HG03196 (cell line): Measurements from ENCODE around the gene SLC25A52.
"Not testable (repeated sequence)": the region's sequence is repeated elsewhere in the genome, so short reads cannot be mapped to it uniquely, and the experiment has no call there.

Source experiments
- ATAC-seq: cut with Tn5 transposase; IDR thresholded peaks from one replicate; pipeline ENCODE4 v1.9.1; 2021; ENCODE audit not compliant: unreplicated experiment

SLC25A52 gene

DNA sequence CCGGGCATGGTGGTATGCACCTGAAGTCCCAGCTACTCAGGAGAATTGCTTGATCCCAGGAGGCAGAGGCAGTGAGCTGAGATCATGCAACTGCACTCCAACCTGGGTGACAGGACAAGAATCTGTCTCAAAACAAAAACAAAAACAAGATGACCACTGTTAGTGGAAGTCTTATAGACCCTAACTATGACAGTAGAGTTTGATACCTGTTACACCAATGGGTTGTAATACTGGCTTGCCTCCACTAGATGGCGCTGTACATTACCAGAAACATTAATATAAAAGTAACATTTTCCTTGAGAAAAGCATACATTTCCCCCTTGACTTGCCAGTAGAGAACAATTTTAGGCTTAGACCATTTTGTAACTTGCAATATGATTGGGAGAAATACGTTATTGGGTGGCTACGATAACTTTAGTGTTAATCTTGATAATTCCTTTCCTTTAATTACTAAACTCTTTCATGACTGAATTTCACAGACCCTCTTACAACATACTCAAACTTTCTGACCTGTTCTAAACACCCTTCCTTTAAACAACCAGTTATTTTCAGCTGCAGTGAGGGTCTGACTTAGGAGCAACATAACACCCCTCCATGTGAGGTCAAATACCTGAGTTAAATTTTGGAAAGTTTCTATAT lies 19.5 kb downstream of the SLC25A52 start:
- ATAC-seq: no peak

DNA sequence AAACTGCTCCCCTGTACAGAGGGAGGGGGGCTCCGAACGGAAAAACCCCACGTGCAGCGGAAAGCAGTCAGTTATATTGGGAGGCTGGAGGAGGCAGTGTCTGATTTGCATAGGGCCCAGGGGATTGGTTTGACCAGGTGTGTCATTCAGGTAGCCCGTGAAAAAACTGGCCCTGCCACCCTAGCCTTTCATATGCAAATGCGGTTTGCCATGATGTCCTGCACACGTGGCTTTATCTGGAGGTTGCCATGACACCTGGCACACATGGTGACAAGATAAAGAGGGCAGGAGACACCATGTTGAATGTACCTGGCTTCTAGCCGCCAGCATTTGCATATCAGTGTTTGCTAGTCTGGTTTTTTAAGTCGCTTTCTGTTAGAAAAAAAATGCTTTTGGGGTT lies 20.5 kb downstream of the SLC25A52 start:
- no peak for ATAC-seq

DNA sequence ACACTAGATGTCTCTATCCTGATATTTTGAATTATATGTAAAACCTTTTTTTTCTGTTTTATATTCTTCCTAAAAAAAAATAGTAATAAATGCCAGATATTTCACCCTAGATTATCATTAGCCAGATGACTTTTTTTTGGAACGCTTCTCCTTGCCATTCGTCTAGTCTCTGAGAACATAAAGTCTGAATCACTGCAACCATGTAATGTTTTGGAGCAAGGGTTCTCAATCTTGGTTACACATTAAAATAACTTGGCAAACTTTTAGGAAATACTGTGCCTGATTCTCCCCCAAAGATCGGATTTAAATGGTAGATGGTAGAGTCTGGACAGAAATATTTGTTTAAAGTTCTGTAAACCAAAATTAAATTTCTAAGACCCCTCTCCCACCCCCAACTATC lies 21.0 kb downstream of the SLC25A52 start:
- ATAC-seq: no peak

DNA sequence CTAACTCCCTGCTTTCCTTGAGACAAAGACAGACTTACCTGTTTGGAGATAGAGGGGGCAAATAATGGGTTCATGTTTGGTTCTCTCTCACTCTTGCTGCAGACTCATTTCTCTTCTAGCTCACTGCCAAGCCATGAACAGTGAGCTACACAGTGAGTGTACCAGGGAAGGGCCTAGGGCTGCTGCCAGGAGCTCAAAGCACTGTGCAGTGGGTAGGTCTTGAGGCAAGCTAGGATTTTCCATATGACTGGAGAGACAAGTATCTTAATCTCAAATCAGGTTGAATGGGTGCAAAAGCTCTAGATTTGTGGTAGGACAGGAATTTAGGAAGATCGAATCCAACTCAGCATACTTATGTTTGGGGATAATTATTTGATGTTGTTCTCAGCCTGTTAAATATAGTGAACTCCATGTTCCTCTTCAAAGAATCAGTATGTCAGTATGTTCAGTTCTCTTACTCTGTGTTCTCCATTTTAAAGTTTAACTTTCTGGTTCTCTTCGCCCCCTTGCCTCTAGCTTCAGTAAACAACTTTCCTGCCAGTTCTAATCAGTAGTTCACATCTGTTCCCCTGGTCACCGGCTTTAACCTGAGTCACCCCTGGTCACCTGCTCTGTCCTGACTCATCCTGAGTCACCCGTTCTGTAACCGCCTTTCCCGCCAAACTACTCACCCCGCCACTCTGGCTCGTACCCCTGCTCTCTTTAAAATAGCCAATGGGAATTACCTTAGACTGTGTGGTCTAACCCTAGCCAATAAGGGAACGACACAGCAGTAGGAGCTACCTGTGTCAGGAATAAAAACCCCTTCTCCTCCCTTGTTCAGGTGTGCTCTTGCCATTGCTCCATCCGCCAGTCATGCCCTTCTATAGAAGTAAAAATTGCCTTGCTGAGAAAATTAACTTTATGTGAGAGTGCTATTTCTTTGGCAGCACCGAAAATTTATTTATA lies 21.9 kb downstream of the SLC25A52 start:
- ATAC-seq: no peak

DNA sequence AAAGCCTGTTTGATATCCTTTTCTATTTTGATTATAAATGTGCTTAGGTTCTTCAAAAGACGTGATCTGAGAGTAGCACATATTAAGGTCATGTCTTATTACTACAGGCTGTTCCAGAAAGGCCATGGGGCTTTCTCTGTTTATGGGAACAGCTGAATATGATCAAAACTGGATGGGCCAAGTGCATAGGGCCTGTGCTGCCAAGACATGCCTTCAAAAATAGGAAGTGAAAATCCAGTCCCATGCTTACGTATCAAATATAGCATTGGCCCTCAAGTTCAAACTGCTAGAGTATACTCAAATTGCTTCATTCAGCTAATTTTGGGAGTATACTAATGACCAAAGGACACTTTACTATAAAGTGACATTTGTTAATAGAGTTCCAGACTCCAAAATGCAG lies 24.1 kb downstream of the SLC25A52 start:
- ATAC-seq: peak; percentile 53

DNA sequence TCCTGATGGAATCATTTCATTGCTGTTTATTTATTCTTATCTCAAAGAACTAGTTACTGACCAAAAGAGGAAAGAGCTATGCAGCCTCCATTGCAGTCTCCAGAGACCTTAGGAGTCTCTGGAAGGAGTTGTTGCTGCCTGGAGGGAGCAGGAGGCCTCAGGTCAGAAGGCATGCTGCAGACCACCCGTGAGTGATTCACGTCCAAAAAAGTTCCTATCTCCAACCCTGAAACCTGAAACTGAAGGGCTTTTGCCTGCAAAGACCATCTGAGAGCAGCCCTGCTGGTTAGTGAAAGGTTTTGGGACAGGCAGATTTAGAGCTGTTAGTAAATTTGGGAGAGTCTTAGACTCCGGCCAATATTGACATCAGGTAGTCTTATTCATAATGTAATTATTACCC lies 29.1 kb downstream of the SLC25A52 start:
- no peak for ATAC-seq

DNA sequence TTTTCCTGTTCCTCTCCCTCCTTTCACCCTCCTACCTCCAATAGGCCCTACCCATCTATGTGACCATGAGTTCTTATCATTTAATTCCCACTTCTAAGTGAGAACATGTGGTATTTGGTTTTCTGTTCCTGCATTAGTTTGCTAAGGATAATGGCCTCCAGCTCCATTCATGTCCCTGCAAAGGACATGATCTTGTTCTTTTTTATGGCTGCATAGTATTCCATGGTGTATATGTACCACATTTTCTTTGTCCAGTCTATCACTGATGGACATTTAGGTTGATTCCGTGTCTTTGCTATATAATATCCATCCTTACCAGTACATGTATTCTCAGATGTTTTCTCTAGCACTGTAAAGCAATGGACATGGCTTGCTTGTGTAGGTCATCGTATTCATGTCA lies 31.5 kb downstream of the SLC25A52 start:
- ATAC-seq: not testable (repeated sequence)

DNA sequence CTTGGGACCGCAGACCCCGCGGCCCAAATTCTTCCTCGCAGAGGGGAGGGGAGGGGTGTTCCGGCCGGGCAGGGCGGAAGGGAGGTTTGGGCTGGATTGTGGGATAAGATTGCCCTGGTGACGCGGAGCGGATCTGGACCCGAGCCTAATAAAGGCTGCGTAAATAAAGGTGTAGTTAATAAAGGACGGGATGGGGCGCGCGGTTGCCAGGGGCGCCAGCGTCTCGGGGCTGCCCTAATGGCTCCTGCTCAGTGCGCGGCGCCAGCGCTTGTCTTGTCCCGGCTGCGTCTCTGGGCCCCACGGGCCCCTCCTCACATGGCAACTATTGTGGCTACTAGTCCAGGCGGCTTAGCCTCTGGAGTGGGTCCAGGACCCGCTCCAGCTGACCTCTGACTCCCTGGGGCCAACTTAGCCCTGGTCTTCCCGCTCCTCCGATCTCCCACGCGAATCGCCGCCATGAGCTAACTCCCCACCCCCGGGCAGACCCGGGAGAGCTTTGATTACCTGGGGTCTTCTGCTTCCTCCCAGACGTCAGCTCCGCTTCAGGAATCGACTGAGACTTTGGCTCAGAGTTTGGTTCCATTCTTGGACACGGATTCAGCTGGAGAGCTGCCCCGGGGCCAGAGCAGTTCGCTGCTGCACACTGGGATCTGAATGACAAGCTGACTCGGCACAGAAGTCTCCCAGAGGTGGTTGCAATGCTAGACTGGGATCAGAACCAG lies 36.5 kb downstream of the SLC25A52 start:
- no peak for ATAC-seq

DNA sequence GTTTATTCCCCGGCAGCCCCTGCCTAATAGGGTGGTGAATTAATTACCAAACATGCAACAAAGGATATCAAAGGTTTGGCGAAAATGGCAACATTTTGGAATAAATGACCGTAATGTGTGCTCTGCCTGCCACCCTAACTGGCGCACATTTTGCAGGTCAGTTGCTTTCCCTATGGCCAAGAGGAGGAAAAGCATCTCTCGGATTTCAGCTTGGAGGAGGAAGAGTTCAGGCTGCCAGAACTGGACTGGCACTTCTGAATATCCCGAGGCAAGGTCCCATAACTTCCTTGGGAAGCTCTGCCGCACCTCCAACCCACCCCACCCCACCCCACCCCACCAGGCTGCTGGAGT lies 37.1 kb downstream of the SLC25A52 start:
- no peak for ATAC-seq

DNA sequence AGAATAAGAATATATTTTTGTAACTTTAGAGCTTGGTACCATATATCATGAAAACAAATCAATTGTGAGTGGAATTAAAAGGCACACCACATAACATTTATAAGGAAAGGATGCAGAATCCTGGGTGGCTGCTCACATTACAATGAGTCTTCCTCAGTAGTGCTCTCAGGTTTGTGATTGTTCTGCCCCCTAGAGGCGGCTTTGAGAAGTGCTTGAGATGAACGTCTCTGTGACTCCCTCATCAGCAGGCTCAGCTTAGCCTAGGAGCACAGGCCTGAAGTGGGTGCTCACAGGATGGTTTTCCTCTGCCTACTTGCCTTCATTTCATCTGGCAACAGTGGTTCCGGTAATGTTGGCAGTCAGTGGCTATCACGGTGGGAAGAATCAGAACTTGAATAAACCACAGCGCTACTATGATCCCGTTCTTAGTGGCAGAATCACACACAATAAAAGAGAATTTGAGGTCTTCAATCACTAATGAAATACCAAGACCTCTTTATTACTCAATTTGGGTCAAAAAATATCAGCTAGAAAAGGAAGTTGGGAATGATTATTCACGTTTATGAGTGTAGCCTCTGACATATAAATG lies 38.2 kb downstream of the SLC25A52 start:
- peak; percentile 93 for ATAC-seq

DNA sequence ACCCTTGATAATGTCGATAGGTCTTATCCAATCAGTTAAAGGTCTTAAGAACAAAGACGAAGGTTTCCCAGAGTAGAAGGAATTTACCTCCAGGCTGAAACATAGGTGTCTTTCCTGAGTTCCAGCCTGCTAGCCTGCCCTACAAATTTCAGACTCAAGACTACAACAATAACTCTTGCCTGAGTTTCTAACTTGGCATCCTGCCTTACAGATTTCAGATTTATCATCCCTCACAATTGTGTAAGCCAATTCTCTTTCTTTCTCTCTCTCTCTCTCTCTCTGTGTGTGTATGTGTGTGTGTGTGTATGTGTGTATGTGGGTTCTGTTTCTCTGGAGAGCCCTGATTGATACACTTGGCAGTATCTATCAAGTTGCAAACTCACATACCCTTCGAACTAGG lies 39.1 kb downstream of the SLC25A52 start:
- no peak for ATAC-seq

DNA sequence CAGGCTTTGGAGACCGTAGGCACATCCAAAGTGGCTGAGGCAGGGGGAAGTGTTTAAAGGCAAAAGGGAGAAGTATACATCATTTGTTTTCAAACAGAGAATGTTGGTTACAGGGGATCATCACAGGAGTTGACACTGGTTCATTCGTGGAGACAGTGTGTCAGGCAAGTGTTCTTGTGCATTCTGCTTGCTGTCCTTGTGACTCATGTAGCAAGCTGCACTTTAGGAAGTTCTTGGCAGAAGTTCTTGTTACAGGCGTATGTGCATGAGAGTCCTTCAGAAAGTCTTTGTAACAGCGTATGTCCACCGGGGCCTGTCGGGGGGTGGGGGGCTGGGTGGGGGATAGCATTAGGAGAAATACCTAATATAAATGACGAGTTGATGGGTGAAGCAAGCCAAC lies 39.8 kb downstream of the SLC25A52 start:
- no peak for ATAC-seq

DNA sequence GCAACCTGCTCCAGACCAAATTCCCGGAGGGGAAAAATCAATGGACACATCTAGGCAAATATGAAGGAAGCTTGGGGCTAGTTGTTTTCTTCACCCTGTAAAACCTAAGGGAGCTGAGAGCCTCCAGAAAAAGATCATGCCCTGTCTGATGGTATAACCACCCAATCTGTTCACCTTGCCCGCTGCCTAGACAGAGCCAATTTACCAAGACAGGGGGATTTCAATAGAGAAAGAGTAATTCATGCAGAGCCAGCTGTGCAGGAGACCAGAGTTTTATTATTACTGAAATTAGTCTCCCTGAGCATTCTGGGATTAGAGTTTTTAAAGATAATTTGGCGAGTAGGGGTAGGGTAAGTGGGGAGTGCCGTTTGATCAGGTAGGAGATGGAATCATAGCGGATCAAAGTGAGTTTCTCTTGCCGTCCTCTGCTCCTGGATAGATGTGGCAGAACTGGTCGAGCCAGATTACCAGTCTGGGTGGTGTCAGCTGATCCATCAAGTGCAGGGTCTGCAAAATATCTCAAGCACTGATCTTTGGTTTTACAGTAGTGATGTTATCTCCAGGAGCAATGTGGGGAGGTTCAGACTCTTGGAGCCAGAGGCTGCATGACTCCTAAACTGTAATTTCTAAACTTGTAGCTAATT lies 41.2 kb downstream of the SLC25A52 start:
- no peak for ATAC-seq

DNA sequence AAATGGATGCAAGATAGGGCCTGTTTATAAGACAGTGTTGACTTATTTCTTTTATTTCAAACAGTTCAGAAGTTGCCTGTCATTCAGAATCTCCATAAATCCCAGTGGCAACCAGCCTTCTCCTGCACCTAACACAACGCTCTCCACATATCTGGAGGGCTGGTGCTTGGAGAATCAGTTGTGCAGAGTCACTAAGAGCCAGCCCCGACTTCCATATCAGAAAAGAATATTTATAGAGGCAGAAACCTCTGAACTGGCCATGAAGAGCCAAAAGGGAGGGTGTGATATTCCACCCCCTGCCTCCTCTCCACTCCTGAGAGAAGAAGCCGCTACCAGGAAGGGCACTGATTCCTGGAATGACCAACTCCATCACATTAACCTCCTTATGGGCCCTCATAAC lies 42.3 kb downstream of the SLC25A52 start:
- ATAC-seq: no peak

DNA sequence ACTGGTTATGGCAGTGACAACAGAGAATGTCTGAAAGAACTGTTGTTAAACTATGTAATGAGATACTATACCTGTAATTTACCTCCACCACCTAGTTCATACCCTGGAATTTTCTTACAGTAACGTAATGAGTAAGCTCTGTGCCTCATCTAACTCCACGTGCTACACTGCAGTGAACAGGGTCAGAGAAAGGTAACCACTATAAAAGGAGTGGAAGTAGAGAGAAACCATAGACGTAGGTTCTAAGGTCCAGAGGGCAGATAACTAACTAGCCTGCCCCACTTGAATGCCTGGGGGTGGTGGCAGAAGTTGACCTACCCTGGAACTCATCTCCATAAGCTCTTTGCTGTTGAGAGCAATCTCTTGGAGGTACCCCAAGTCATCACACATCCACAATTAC lies 44.3 kb downstream of the SLC25A52 start:
- no peak for ATAC-seq

DNA sequence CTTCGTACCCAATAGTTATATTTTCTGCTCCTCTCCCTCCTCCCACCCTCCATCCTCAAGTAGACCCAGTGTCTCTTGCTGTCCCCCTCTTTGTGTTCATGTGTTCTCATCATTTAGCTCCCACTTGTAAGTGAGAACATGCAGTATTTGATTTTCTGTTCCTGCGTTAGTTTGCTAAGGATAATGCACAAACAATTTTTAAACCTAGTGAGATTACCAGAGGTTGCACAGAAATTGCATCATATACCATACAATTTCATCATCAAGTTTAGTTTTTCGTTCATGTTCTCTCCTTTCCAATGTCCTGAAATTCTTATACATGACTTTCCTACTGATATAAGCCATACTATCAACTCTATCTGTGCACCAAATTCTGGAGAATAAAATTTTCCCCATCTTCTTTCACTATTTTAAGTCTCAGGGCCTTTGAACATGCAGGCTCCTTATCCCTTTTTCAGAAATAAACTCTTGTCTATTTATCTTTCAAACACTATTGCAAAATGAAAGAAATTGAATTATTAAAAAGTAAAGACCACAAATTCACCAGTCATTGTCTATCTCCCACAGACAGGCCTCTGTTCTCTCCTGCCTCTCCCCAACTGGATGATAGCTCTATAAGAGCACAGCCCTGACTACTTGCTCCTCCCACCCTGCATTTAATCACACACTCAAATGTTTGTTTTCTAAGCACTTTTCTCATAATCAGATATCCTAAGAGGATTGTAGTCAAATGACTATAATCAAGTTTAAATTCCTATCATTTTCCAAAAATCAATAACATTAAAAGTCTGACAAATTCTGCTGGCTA lies 49.1 kb downstream of the SLC25A52 start:
- no peak for ATAC-seq

DNA sequence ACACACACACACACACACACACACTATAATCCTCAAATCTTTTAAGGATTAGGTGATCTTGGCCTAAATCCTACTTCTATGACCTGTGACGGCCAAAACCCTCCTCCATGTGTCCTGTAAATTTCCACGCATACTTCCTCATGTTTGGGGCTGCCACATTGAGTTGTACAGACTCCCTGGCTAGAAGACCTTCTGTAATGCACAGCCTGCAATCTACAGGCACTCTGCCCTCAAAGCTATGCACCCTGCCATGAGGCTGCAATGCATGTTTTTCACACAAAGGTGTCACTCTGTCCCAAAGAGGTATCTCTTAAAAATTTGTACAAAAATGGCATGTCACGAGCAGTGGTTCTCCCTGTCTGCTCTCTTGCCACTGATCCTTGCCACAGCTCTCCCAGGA lies 49.9 kb downstream of the SLC25A52 start:
- no peak for ATAC-seq
